ENCODE results near the gene ATP13A4. TPM values are rescaled to one million over a fixed set of nuclear protein-coding genes. Genes with fewer than 3 reads are reported as not detected.

Gene ATP13A4
- total and polyA plus RNA-seq, 2 donors (not counting 1 experiment from before 2014, with no cell fraction given) = 1.7 to 6.4 TPM

- Histone ChIP-seq H3K36me3 (replicated peaks in 1 of 2; ENCODE audit: control extremely low read depth in 1 of 2, control insufficient read depth in 1 of 2, extremely low read depth in 1 of 2, insufficient read depth in 2 of 2, low read length in 1 of 2) (no peaks in the 10 kb centered on the region), H2AFZ (ENCODE audit: insufficient read depth, low read depth, low read length, poor library complexity, severe bottlenecking) (no peak overlapping the region), H3K4me1 (ENCODE audit: control insufficient read depth in 2 of 2, insufficient read depth in 2 of 2, low read length in 2 of 2) (no peaks in the 10 kb centered on the region), H4K20me1 (ENCODE audit: control insufficient read depth, insufficient read depth, low read length, poor library complexity, severe bottlenecking) (no peaks in the 10 kb centered on the region), H3K27ac (ENCODE audit: low read length in 2 of 2) (no peak overlapping the region), H3K9ac (ENCODE audit: low read length) (no peak overlapping the region), H3K4me2 (replicated peaks; ENCODE audit: low read depth, low read length, poor library complexity, severe bottlenecking) (no peak overlapping the region), H3K27me3 (replicated peaks in 1 of 4; ENCODE audit: control extremely low read depth in 1 of 4, control insufficient read depth in 3 of 4, insufficient read depth in 4 of 4, low read length in 3 of 4) (no peaks in the 10 kb centered on the region), H3K4me3 (ENCODE audit: control extremely low read depth in 1 of 5, extremely low read depth in 1 of 5, insufficient read depth in 1 of 5, low read depth in 2 of 5, low read length in 4 of 5) (no peak overlapping the region), H3K79me2 (ENCODE audit: control insufficient read depth, insufficient read depth, low read length) (no peaks in the 10 kb centered on the region), H3K9me3 (ENCODE audit: control extremely low read depth in 1 of 3, control insufficient read depth in 2 of 3, insufficient read depth in 1 of 3, low read length in 2 of 3) (no peaks in the 10 kb centered on the region)
- TF ChIP-seq CTCF (IDR thresholded peaks at IDR 0.05) = no peak
- no peak for TF ChIP-seq EZH2 (IDR thresholded peaks at IDR 0.05; ENCODE audit: borderline replicate concordance, insufficient read depth, low read depth, low read length, poor library complexity, severe bottlenecking)
- no peaks in the 10 kb centered on the region for H3K4me1 Mint-ChIP-seq
- no peak for DNase-seq
- WGBS (ENCODE audit: insufficient coverage) = 69% methylated on average over 4 of the region's 4 CpGs
- no peak overlapping the region for H3K4me3 Mint-ChIP-seq
- ChIA-PET POLR2A (no interaction called here), CTCF (no interaction called here)
- intact Hi-C loops (cut with micrococcal nuclease) = no loop called here
- H3K27me3 Mint-ChIP-seq = no peaks in the 10 kb centered on the region
- no peak for ATAC-seq (ENCODE audit: low read depth)
- H3K9me3 Mint-ChIP-seq (ENCODE audit: insufficient read depth) = no peaks in the 10 kb centered on the region
- no peak overlapping the region for H3K27ac Mint-ChIP-seq
These were observed 64.1 kb downstream of the ATP13A4 start for GRCh38 chr3:193490580-193490979.

GRCh38 chr3:193489949-193490348 is 64.7 kb downstream of the ATP13A4 start:
- H3K9me3 ChIP-seq (ENCODE audit: control extremely low read depth in 1 of 3, control insufficient read depth in 2 of 3, insufficient read depth in 1 of 3, low read length in 2 of 3) = no peaks in the 10 kb centered on the region
- H2AFZ ChIP-seq (ENCODE audit: insufficient read depth, low read depth, low read length, poor library complexity, severe bottlenecking) = no peak overlapping the region
- intact Hi-C loops (cut with micrococcal nuclease) = no loop called here
- no peaks in the 10 kb centered on the region for H3K27me3 ChIP-seq (replicated peaks in 1 of 4; ENCODE audit: control extremely low read depth in 1 of 4, control insufficient read depth in 3 of 4, insufficient read depth in 4 of 4, low read length in 3 of 4)
- POLR2A ChIA-PET = no interaction called here
- H3K4me3 Mint-ChIP-seq = no peak overlapping the region
- no peak overlapping the region for H3K27ac ChIP-seq (ENCODE audit: low read length in 2 of 2)
- DNase-seq = no peak
- H3K36me3 ChIP-seq (replicated peaks in 1 of 2; ENCODE audit: control extremely low read depth in 1 of 2, control insufficient read depth in 1 of 2, extremely low read depth in 1 of 2, insufficient read depth in 2 of 2, low read length in 1 of 2) = no peaks in the 10 kb centered on the region
- H3K9ac ChIP-seq (ENCODE audit: low read length) = no peak overlapping the region
- no peaks in the 10 kb centered on the region for H3K4me1 ChIP-seq (ENCODE audit: control insufficient read depth in 2 of 2, insufficient read depth in 2 of 2, low read length in 2 of 2)
- no peak for ATAC-seq (ENCODE audit: low read depth)
- H3K9me3 Mint-ChIP-seq (ENCODE audit: insufficient read depth) = no peaks in the 10 kb centered on the region
- CTCF ChIA-PET = no interaction called here
- 94% methylated on average over 3 of the region's 6 CpGs for WGBS (ENCODE audit: insufficient coverage)
- no peaks in the 10 kb centered on the region for H3K27me3 Mint-ChIP-seq
- no peak overlapping the region for H3K4me3 ChIP-seq (ENCODE audit: control extremely low read depth in 1 of 5, extremely low read depth in 1 of 5, insufficient read depth in 1 of 5, low read depth in 2 of 5, low read length in 4 of 5)
- no peaks in the 10 kb centered on the region for H3K4me1 Mint-ChIP-seq
- H4K20me1 ChIP-seq (ENCODE audit: control insufficient read depth, insufficient read depth, low read length, poor library complexity, severe bottlenecking) = no peaks in the 10 kb centered on the region
- no peak overlapping the region for H3K4me2 ChIP-seq (replicated peaks; ENCODE audit: low read depth, low read length, poor library complexity, severe bottlenecking)
- TF ChIP-seq EZH2 (IDR thresholded peaks at IDR 0.05; ENCODE audit: borderline replicate concordance, insufficient read depth, low read depth, low read length, poor library complexity, severe bottlenecking) (no peak), CTCF (IDR thresholded peaks at IDR 0.05) (no peak)
- no peaks in the 10 kb centered on the region for H3K79me2 ChIP-seq (ENCODE audit: control insufficient read depth, insufficient read depth, low read length)
- no peak overlapping the region for H3K27ac Mint-ChIP-seq
